IMR-90 (cell line): Measurements from ENCODE around the gene F5. TPM values are rescaled to one million over a fixed set of nuclear protein-coding genes. Genes with fewer than 3 reads are reported as not detected.

Source experiments
- ATAC-seq: fragments of 200-7000 bp; cut with Tn5 transposase; 2 replicates; pipeline ENCODE4 v1.9.1; 2020; ENCODE audit warnings: low read depth, mild to moderate bottlenecking, moderate library complexity
- BruUV-seq: library from RNA; stranded (reverse); fragments of 400-500 nt; replicated peaks from 2 replicates; lab custom pipeline; 2021; lab: Mats Ljungman, UMichigan
- CTCF ChIA-PET: fragments of 300-600 bp; formaldehyde crosslinking; extraction: SDS; loops from one replicate; lab custom pipeline; 2021; ENCODE audit warnings: antibody characterized with exemption; lab: Yijun Ruan, JAX
- POLR2A ChIA-PET: fragments of 300-600 bp; sonication (Branson Sonifier 250); formaldehyde crosslinking; loops from one replicate; lab custom pipeline; 2022; ENCODE audit warnings: antibody characterized with exemption; ENCODE audit not compliant: unreplicated experiment; lab: Charles Lee
- DNase-seq: peaks from one replicate; pipeline ENCODE4 v3.0.0; 2013
- H2AFZ ChIP-seq: replicated peaks from 2 replicates; pipeline ENCODE3; 2013; ENCODE audit warnings: low read length, mild to moderate bottlenecking; ENCODE audit not compliant: poor library complexity
- H2AK5ac ChIP-seq: 2 replicates; pipeline ENCODE4 v1.6.1; 2013; ENCODE audit warnings: low read depth, low read length, inconsistent platforms
- H2AK9ac ChIP-seq: replicated peaks from 2 replicates; pipeline ENCODE3; 2013; ENCODE audit warnings: mild to moderate bottlenecking, low read depth, low read length, moderate library complexity; ENCODE audit not compliant: poor library complexity
- H2BK120ac ChIP-seq: 2 replicates; pipeline ENCODE4 v1.6.1; 2013; ENCODE audit warnings: low read depth, low read length, inconsistent platforms
- H2BK15ac ChIP-seq: 3 replicates; pipeline ENCODE4 v1.6.1; 2013; ENCODE audit warnings: low read depth, low read length, inconsistent platforms
- H2BK20ac ChIP-seq: 2 replicates; pipeline ENCODE4 v1.6.1; 2013; ENCODE audit warnings: low read depth, mild to moderate bottlenecking, inconsistent platforms, low read length, moderate library complexity
- H2BK5ac ChIP-seq: 2 replicates; pipeline ENCODE4 v1.6.1; 2013; ENCODE audit warnings: mild to moderate bottlenecking, low read depth, low read length, inconsistent platforms; ENCODE audit not compliant: poor library complexity, severe bottlenecking
- H3K14ac ChIP-seq: replicated peaks from 2 replicates; pipeline ENCODE4 v1.6.1; 2013; ENCODE audit warnings: low read depth, low read length, inconsistent platforms
- H3K18ac ChIP-seq: 2 replicates; pipeline ENCODE4 v1.6.1; 2013; ENCODE audit warnings: low read depth, low read length, control low read depth
- H3K23ac ChIP-seq: 2 replicates; pipeline ENCODE4 v1.6.1; 2013; ENCODE audit warnings: low read depth, low read length, inconsistent platforms
- H3K27ac ChIP-seq: 2 replicates; pipeline ENCODE4 v1.5.1; 2013; ENCODE audit warnings: mild to moderate bottlenecking, control low read depth, low read length; ENCODE audit not compliant: insufficient read depth
- H3K27me3 ChIP-seq: 2 replicates; pipeline ENCODE4 v1.6.1; 2013; ENCODE audit warnings: low read length; ENCODE audit not compliant: control insufficient read depth, insufficient read depth
- H3K36me3 ChIP-seq: 2 replicates; pipeline ENCODE4 v1.6.1; 2013; ENCODE audit warnings: low read length, mixed read lengths; ENCODE audit not compliant: control insufficient read depth, insufficient read depth
- H3K4ac ChIP-seq: 2 replicates; pipeline ENCODE4 v1.6.1; 2013; ENCODE audit warnings: low read depth, low read length, inconsistent platforms
- H3K4me1 ChIP-seq: 2 replicates; pipeline ENCODE4 v1.6.1; 2013; ENCODE audit warnings: low read length, mixed read lengths; ENCODE audit not compliant: control insufficient read depth, insufficient read depth
- H3K4me2 ChIP-seq: 2 replicates; pipeline ENCODE4 v1.6.1; 2013; ENCODE audit warnings: low read depth, mild to moderate bottlenecking, control low read depth, low read length, moderate library complexity
- H3K4me3 ChIP-seq: 2 replicates; pipeline ENCODE4 v1.5.1; 2013; ENCODE audit warnings: low read depth, mild to moderate bottlenecking, control low read depth, low read length, moderate library complexity; ENCODE audit not compliant: insufficient read depth
- H3K56ac ChIP-seq: 2 replicates; pipeline ENCODE4 v1.6.1; 2013; ENCODE audit warnings: low read length, inconsistent platforms; ENCODE audit not compliant: insufficient read depth; ENCODE audit errors: extremely low read depth
- H3K79me1 ChIP-seq, 2 experiments: 2 replicates each; pipeline ENCODE4 v1.6.1; 2013; ENCODE audit warnings: low read length in 2 of 2, inconsistent platforms in 1 of 2, low read depth in 1 of 2
- H3K9ac ChIP-seq: 2 replicates; pipeline ENCODE4 v1.6.1; 2013; ENCODE audit warnings: low read depth, low read length, control low read depth
- H3K9me1 ChIP-seq: 2 replicates; pipeline ENCODE4 v1.6.1; 2013; ENCODE audit warnings: low read length, inconsistent platforms; ENCODE audit not compliant: insufficient read depth
- H3K9me3 ChIP-seq: 2 replicates; pipeline ENCODE4 v1.6.1; 2013; ENCODE audit warnings: low read length; ENCODE audit not compliant: control insufficient read depth, insufficient read depth
- H4K20me1 ChIP-seq: 2 replicates; pipeline ENCODE4 v1.6.1; 2013; ENCODE audit warnings: low read length, inconsistent platforms; ENCODE audit not compliant: insufficient read depth
- H4K5ac ChIP-seq: 2 replicates; pipeline ENCODE4 v1.6.1; 2013; ENCODE audit warnings: mild to moderate bottlenecking, low read depth, low read length, control low read depth
- H4K8ac ChIP-seq, 2 experiments: 2 replicates each; pipeline ENCODE4 v1.6.1; 2013; ENCODE audit warnings: low read depth in 2 of 2, low read length in 2 of 2, control low read depth in 1 of 2, inconsistent platforms in 1 of 2
- H4K91ac ChIP-seq: 2 replicates; pipeline ENCODE4 v1.6.1; 2013; ENCODE audit warnings: low read depth, low read length, inconsistent platforms; ENCODE audit not compliant: insufficient read depth
- BHLHE40 ChIP-seq: fragments of 150-350 bp; IDR thresholded peaks from 2 replicates; pipeline ENCODE4 v1.6.1; 2016; ENCODE audit warnings: mild to moderate bottlenecking, low read depth, low read length
- CHD1 ChIP-seq: IDR thresholded peaks from 2 replicates; pipeline ENCODE4 v1.6.1; 2012; ENCODE audit warnings: low read depth, low read length, improper control_type of control experiment
- CTCF ChIP-seq: conservative IDR thresholded peaks from 2 replicates; pipeline ENCODE4 v1.5.1; 2012; ENCODE audit warnings: mild to moderate bottlenecking, low read depth, low read length, improper control_type of control experiment
- ELK1 ChIP-seq: fragments of 150-350 bp; IDR thresholded peaks from 2 replicates; pipeline ENCODE4 v1.6.1; 2016; ENCODE audit warnings: low read depth, mild to moderate bottlenecking, low read length, moderate library complexity, borderline replicate concordance
- FOS ChIP-seq: fragments of 150-350 bp; IDR thresholded peaks from 2 replicates; pipeline ENCODE4 v1.6.1; 2016; ENCODE audit warnings: low read depth, low read length
- MAFK ChIP-seq: IDR thresholded peaks from 2 replicates; pipeline ENCODE4 v1.6.1; 2012; ENCODE audit warnings: low read depth, low read length, improper control_type of control experiment
- MAZ ChIP-seq: IDR thresholded peaks from 2 replicates; pipeline ENCODE4 v1.6.1; 2012; ENCODE audit warnings: low read depth, mild to moderate bottlenecking, low read length, improper control_type of control experiment, moderate library complexity, borderline replicate concordance
- MXI1 ChIP-seq: IDR thresholded peaks from 2 replicates; pipeline ENCODE4 v1.6.1; 2012; ENCODE audit warnings: low read depth, mild to moderate bottlenecking, low read length, moderate library complexity, borderline replicate concordance
- NFE2L2 ChIP-seq: fragments of 150-350 bp; IDR thresholded peaks from 2 replicates; pipeline ENCODE4 v1.6.1; 2016; ENCODE audit warnings: low read depth, mild to moderate bottlenecking, low read length
- POLR2A ChIP-seq: IDR thresholded peaks from 2 replicates; pipeline ENCODE4 v1.6.1; 2012; ENCODE audit warnings: mild to moderate bottlenecking, low read depth, low read length
- RAD21 ChIP-seq: IDR thresholded peaks from 2 replicates; pipeline ENCODE4 v1.6.1; 2012; ENCODE audit warnings: low read length, improper control_type of control experiment
- RCOR1 ChIP-seq: IDR thresholded peaks from 2 replicates; pipeline ENCODE4 v1.6.1; 2012; ENCODE audit warnings: mild to moderate bottlenecking, low read length, improper control_type of control experiment; ENCODE audit not compliant: insufficient replicate concordance
- RFX5 ChIP-seq: IDR thresholded peaks from 2 replicates; pipeline ENCODE4 v1.8.0; 2012; ENCODE audit warnings: low read depth, mild to moderate bottlenecking, low read length, moderate library complexity
- SMC3 ChIP-seq: fragments of 150-350 bp; IDR thresholded peaks from 2 replicates; pipeline ENCODE4 v1.6.1; 2016; ENCODE audit warnings: low read depth, mild to moderate bottlenecking, antibody characterized with exemption, low read length, moderate library complexity
- USF2 ChIP-seq: fragments of 150-350 bp; IDR thresholded peaks from 2 replicates; pipeline ENCODE4 v1.6.1; 2017; ENCODE audit warnings: mild to moderate bottlenecking, antibody characterized with exemption, low read length, low read depth
- WGBS, 2 experiments: methylation state at CpG; one replicate each; pipeline versions ENCODE4 v1.1.5 to v1.1.7; 2013; ENCODE audit warnings: missing lambda C conversion rate in 2 of 2; ENCODE audit not compliant: insufficient read length in 1 of 2; ENCODE audit errors: extremely low coverage in 2 of 2; 5-methylcytosine and 5-hydroxymethylcytosine counted together
- dilution Hi-C: fragments of 300-500 bp; cut with HindIII; formaldehyde crosslinking; loops from one replicate; pipeline ENCODE4 v1.14.3; 2018; ENCODE audit warnings: low sequenced_read_pairs; ENCODE audit not compliant: unreplicated experiment
- in situ Hi-C: fragments of 300-500 bp; cut with MboI; formaldehyde crosslinking; loops from 3 replicates; pipeline ENCODE4 v1.14.3; 2019; ENCODE audit warnings: low sequenced_read_pairs, inconsistent platforms, mixed read lengths
- intact Hi-C: fragments of 100-400 bp; cut with micrococcal nuclease; formaldehyde crosslinking; loops from 2 replicates; pipeline ENCODE4 v1.10.0; 2022
- polyA plus RNA-seq, 3 experiments: library from polyadenylated mRNA; depleted of rRNA; stranded (reverse); fragments of >200 nt; gene quantifications; 2 replicates each; pipeline ENCODE4 v1.2.3, GENCODE V29; 2012; ENCODE audit warnings: low replicate concordance in 1 of 3
- total RNA-seq: library from RNA; depleted of rRNA; stranded (reverse); fragments of >200 nt; gene quantifications from 2 replicates; pipeline ENCODE4 v1.2.3, GENCODE V29; 2012

The F5 gene
- total and polyA plus RNA-seq, 2 of the 4 experiments (the other 2 are of a cell fraction): not detected

GRCh38 chr1:169584483-169585144 is 1.7 kb downstream of the F5 start:
- Histone ChIP-seq H3K4me1 (no peaks in the 10 kb centered on the region), H3K14ac (no peak overlapping the region), H4K5ac (no peak overlapping the region), H4K91ac (no peak overlapping the region), H3K23ac (no peak overlapping the region), H3K4ac (no peak overlapping the region), H3K9ac (no peak overlapping the region), H3K9me1 (no peaks in the 10 kb centered on the region), H2AFZ (no peak overlapping the region), H3K27ac (no peak overlapping the region), H4K8ac (no peak overlapping the region), H3K36me3 (no peaks in the 10 kb centered on the region), H3K56ac (no peak overlapping the region), H3K18ac (no peak overlapping the region), H3K4me3 (no peak overlapping the region), H2BK5ac (no peak overlapping the region), H2BK120ac (no peak overlapping the region), H4K20me1 (no peaks in the 10 kb centered on the region), H3K9me3 (no peaks in the 10 kb centered on the region), H2BK20ac (no peak overlapping the region), H2BK15ac (no peak overlapping the region), H2AK5ac (no peak overlapping the region), H3K4me2 (no peak overlapping the region), H3K79me1 (no peaks in the 10 kb centered on the region), H3K27me3 (peaks cover 3% of the 10 kb centered on the region), H2AK9ac (no peak overlapping the region)
- ATAC-seq (no peak), DNase-seq (no peak)
- ChIA-PET CTCF (no interaction called here), POLR2A (no interaction called here)
- in situ Hi-C loops: no loop called here
- intact Hi-C loops: no loop called here
- TF ChIP-seq FOS (no peak), POLR2A (no peak), ELK1 (no peak), CHD1 (no peak), NFE2L2 (no peak), MXI1 (no peak), USF2 (no peak), MAZ (no peak), RFX5 (no peak), BHLHE40 (no peak), MAFK (no peak), RAD21 (no peak), SMC3 (no peak), CTCF (no peak), RCOR1 (no peak)
- no TSS peak for BruUV-seq
- dilution Hi-C loops: no loop called here
- no CpG with 5 or more reads among the region's 4 CpGs for WGBS, 2 experiments
